Activated CD8-positive, alpha-beta memory T cell treated with anti-CD3 and anti-CD28 coated beads for 24 hours (primary cell): ENCODE measurements around the gene GMPR.
A peak's percentile ranks its signal among the peaks of the same experiment; 100 is the strongest.

Experiments used
- DNase-seq: peaks from one replicate; pipeline ENCODE4 v3.0.0-alpha.2; 2020

GMPR gene

DNA sequence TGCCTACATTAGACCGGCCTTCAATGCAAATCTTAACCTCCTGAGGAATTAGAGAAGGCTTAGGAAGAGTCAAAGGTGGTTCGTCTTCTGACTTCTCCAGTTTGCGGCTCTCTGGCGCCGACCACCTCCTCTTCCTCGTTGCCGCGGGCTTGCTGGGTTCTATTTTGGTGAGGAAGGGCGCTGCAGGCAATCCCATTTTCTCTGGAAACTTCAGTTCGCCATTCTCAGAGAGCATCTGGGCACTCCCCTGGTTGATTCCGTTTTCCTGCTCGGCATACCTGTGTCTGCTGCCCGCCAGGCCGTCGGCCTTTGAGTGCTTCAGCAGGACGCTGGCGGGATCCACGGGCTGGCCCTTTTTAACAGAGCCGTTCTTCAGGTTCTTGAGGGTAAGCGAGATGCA, 67.9 kb downstream of the GMPR start:
- no peak for DNase-seq

DNA sequence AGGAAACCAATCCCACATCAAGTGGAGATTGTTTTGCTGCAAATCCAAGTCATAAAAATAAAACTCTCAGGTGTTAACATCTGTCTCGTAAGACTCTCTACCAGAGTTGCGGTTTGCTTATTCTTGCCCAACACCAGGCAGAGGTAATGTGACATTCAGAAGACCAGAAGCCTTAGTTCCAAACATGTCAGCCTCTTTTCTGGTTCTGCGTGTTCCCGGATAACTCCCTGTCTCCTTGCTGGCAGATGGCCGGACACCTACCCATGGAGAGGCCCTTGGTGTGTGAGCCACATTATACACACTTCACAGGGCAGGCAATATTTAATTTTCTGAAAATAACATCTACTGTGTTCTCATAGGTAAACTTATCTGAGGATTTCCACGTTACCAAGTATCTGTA, 73.4 kb downstream of the GMPR start:
- no peak for DNase-seq

DNA sequence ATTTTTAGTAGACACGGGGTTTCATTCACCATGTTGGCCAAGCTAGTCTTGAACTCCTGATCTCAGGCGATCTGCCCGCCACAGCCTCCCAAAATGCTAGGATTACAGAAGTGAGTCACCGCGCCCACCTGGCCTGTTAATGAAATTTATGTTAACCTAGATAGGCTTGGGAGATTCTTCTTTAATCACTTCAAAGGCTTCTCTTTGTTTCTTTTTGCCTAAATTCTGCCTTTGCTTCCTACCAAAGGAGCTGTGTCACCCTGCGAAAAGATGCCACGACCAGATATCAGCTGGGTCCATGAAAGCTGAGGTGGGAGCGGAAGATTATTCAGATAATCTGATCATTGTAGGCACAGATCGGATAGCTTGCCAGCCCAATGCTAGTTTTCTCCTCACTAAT, 75.3 kb downstream of the GMPR start:
- DNase-seq, result no peak

DNA sequence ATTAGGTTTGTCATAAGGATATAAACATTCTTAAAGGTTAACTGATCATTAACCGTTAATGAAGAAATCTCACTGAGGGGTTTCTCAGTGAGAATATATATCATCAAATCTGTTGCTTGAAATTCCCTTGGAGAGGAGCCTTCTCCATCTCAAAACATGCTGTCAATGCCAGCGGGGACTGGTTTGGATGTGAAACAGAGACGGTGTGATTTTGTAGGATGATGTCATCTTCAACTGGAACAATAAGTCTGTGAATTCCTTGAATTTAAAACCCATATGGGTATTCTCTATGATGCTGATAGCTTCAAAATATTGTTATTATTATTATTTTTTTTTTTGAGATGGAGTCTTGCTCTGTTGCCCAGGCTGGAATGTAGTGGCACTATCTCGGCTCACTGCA, 75.9 kb downstream of the GMPR start:
- no peak for DNase-seq

DNA sequence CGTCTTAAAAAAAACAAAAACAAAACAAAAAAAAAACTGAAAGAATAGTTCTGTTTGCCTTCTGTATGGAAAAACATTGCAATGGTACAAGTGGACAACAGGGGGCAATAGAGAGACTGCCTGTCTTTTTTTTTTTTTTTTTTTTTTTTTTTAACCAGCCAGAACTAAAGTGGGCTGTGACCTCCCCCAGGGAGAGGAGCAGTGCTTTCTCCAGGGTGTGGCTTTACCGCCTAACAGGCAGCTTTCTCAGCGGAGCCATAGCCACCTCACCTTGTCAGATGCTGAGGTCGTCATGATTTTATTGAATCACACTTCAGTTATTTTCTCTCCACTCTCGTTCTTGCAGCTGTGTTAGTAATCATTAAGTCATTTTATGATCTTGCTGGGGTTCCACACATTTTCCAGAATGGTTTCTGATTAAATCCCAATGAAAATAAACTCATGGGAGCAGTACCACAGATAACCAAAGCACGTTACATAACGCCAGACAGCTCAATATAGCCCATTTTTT, 78.4 kb downstream of the GMPR start:
- DNase-seq, result no peak

DNA sequence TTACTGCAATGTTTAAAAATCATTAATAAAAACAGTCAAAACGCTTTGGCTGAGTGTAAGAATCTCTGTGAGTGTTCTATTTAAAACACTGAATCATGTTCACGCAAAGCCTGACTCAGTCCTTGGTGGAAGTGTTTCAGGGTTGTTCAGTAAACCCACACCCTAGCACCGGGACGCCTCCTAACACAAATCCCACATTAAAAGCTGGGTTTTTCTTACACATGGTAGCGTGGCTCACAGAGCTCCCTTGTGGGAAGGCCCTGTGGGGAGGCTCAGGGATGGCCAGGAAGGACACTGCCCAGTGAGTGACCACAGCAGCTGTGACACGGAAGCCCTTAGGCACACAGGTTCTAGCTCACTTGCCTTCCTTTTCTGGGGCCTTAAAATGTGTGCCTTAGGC, 80.2 kb downstream of the GMPR start:
- DNase-seq, result peak; percentile 71

DNA sequence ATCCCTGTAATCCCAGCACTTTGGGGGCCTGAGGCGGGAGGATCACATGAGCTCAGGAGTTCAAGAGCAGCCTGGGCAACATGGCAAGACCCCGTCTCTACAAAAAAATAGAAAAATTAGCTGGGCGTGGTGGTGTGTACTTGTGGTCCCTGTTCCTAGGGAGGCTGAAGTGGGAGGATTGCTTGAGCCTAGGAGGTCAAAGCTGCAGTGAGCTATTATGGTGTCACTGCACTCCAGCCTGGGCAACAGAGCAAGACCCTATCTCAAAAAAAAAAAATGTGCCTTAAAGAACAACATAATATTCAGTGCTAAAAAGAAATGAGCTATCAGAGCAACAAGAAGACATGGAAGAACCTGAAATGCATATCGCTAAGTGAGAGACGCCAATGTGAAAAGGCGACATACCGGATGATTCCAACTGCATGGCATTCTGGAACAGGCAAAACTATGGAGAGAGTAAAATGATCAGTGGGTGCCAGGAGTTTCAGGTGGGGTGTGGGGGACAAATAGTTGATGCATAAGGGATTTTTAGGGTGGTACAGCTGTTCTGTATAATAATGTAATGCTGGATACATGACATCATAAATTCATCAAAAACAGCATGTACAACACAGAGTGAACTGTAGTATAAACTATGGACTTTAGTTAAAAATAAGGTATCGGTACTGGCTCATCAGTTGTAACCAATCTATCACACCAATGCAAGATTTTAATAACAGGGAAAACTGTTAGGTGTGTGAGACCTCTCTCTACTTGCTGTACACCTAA, 80.8 kb downstream of the GMPR start:
- no peak for DNase-seq

DNA sequence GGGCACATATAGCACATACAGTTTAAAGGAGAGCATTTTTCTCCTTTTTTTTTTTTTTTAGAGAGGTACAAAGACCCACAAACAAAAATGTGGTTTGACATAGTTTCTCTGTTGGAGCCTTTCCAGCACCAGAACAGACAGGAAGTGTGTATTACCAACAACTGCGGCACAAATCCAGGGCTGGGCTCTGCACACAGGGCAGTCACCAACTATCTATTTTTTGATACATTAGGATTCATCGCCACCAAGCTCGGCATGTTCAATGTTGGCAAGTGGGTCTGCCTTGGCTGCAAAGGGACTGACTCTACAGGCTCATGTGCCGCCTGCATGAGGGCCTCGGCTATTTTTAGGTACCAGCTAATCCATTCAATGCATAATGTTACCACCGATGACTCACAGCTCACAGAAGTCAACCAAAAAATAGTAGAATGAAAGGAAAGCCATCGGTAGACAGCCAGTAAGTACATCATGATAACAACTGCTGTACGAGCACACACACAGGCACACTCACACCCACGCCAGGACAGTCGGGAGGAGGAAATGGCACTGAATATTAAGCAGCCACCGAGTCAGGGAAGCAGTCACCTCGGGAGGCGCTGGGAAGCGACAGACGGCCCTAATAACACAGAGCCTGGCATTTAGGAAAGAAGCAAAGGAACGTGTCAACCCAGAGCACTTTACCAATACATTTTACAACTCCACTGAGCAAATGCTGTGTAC, 81.6 kb downstream of the GMPR start:
- DNase-seq, result peak; percentile 86

DNA sequence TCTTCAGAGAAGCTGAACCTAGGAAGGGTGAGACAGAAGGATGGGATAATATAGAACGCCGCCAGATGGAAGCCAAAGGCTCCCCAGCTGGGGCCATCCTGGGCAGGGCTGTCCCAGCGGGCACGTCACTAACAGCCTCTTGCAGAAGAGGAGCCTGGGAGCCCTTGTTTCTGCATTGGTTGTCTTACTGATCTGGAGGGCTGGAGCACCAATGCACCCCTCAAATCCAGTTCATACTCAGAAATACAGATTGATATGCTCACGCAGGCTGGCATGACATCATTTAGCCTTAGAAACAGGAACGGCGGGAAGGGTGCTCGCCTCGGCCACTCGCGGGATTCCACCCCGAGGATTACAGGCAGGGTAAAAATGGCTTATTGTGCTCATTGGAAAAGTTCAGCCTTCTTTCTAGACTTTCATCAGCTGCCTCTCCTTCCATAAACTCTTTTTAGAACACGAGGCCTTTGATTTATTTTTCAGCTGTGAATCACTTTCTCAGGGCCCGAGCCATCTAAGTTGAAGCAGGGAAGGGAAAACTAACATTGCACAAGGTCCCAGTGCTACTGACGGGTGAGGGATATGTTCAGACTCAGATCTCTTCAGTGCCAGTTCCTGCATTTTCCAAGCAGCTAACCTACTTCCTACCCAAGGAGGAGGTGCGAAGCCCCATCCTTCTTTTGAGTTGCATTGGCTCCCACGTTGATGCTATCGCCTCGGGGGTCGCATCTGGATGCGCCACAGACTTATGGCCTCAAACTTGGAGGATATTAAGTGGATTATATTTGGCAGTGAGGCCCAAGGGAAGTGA, 82.3 kb downstream of the GMPR start:
- DNase-seq, result no peak

DNA sequence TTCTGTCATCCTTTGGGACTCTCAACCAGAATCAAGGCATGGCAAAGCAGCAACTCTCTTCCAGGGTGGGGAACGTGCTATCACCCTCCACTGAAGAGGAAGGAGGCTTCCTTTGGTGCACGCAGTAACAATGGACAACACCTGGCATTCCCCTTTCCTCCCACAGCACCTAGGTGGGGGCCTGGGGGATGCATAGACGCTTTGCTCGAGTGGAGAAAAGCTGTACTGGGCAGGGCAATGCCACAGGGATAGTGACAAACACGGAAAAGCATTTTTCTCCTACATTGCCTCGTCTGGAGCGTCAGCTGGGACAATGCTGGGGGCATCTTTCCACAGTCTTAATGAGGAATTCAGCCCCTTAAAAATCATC, 82.9 kb downstream of the GMPR start:
- DNase-seq, result no peak

DNA sequence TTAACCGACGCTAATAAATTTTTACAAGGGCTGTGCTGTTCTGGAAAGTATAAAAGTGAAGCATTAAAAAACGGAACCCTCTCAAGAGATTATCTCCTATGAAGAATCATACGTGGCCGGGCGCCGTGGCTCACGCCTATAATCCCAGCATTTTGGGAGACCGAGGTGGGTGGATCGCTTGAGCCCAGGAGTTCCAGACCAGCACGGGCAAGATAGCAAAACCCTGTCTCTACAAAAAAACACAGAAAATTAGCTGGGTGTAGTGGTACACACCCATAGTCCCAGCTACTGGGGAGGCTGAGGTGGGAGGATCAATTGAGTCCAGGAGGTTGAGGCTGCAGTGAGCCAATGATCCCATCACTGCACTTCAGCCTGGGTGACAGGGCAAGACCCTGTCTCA, 83.4 kb downstream of the GMPR start:
- no peak for DNase-seq

DNA sequence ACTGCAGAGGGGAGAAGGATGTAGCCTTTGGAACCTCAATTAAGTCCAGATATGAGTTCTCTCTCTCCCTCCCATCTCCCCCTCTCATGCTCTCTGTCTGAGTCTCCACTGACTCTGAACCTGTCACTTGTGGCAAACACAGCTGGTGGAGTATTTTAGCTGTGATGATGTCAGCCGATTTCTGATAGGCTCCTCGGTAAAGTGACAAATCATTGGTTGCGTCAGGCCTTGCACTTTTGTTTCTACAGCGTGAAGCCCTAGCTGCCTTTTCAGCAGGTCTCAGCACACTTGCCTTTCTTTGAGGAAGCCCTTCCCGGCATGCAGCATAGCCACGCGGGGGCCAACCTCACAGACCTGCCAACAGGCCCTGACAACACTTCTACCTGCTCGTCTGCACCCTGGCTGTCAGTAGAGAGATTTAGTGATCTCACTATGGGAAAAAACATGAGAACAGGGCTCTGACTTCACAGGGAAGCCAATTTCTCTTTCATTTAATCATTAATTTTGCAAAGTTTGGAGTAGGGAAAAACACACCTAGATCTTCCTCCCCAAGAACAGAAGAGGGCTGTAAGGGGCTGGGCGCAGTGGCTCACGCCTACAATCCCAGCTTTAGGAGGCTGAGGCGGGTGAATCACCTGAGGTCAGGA, 84.4 kb downstream of the GMPR start:
- peak; percentile 84 for DNase-seq

DNA sequence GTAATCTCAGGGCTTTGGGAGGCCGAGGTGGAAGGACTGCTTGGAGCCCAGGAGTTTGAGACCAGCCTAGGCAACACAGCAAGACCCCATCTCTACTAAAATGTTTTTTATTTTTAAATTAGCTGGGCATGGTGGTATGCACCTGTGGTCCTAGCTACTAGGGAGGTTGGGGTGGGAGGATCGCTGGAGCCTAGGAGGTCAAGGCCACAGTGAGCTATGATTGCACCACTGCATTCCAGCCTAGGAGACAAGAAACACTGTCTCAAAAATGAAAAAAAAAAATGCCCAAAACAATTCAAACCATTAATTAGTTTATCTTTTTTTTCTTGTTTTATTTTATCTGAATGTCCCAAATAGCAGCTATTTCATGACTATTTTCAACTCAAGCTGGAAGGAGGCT, 85.8 kb downstream of the GMPR start:
- no peak for DNase-seq

DNA sequence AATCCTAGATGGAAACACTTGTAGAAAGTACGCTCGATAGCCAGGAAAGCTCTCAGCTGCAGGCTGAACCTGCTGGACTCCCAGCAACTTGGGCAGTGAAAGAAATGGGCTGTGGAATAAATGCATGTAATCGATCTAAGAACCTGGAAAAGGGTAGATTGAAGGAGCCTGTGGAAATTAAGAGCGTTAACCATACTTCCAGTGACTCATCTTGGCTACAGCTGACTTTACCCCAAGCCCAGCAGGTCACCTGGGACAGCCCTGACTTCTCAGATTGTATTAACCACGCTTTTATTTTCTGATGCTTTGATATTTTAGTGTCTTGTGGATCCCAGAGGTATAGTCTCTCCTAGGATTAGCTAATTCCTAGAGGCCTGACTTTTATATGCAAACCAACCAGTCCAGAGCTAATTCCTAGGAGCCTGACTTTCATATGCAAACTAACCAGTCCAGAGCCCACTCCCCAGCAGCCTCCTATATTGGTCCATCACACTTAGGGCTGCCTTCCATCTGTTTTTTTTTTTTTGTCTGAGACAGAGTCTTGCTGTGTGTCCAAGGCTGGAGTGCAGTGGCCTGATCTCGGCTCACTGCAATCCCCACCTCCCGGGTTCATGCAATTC, 86.3 kb downstream of the GMPR start:
- DNase-seq, result peak; percentile 19

DNA sequence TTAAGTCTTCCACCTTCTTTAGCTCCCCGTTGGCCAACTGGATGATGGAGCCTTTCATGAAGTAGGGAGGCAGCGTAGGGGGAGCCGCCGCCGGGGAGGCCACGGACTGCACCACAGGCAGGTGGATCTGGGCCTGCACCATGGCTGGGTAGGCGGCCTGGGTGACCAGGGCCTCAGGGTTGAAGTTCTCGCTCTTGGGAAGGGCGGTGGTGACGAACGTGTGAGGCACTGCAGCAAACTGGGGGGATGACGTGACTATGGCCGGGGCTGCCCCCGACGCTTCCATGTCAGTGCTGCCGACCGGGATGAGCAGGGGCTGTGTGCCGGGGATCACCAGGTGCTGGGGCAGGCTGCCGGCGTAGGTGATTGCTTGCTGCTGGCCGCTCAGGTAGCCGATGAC, 88.1 kb downstream of the GMPR start:
- DNase-seq, result no peak

DNA sequence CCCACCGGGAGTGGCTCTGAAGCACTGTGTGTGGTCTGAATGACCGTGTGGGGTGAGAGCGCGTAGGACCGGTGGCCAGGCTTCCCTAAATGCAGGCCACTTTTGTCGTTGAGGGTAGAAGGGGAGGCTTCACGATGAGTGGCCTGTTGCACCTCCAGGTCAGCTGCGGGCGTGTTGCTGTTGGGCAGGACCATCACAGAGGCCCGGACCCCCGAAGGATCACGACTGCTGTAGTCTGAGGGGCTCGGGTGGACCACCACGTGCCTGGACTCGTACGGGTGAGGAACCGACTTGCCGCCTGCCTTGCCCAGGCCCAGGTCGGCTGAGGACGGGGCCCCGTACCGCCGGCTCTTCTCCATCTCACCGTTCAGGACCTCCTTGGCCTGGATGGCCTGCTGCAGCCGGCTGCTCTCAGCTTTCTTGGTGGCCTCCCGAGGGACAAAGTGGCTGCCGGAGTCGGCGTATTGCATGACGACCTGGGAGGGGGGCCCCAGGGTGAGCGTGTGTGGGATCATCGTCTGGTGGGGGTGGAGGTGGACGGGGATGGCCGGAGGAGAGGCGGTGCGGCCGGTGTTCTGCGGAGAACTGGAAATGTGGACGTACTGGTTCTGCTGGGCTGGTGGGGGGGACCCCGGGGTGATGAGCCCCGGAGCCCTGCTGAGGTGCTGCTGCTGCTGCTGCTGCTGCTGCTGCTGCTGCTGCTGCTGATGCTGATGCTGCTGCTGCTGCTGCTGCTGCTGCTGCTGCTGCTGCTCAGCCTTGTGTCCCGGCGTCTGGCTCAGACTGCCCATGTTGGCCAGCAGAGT, 88.8 kb downstream of the GMPR start:
- DNase-seq, result no peak

DNA sequence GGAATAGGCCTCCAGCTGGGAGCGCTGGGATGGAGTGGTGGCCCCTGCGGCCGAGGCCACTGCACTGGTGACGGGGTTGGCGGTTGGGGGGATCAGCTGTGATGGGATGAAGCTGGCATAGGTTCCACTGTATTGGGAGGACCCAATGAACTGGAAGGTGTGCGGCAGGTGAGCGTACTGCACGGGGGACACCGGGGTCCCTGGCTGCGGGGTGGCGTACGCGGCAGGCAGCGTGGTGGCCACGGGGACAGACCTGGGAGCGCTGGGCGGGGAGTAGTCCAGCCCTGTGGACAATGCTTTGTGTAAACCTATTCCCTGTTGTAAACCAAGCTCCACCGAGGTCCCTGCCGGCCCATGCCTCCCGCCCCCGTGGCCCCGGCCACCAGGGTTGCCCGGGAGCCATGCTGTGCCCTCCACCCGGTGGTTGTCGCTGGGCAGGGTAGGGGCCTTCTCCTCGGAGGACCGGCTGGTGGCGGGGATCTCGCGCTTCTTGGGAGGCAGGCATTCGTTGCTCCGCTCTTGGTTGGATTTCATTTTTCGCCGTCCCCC, 89.5 kb downstream of the GMPR start:
- DNase-seq, result no peak

DNA sequence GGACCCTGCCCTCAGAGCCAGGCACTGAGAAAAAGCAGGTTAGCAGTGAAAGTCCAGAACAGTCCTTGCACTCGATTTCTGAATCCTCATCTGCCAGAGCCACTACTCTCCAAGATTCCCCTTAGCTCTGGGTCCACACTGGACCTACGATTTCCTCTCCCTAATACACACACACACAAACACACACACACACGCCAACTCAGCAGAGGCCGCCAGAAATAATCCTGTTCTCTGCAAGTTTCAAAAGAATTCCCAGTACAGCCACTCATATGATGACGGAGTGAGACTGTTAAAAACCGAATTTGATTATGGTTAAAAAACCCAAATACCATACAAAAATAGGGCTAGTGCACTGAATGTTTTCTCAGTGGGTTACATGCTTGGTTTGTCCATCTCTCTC, 90.8 kb downstream of the GMPR start:
- no peak for DNase-seq

DNA sequence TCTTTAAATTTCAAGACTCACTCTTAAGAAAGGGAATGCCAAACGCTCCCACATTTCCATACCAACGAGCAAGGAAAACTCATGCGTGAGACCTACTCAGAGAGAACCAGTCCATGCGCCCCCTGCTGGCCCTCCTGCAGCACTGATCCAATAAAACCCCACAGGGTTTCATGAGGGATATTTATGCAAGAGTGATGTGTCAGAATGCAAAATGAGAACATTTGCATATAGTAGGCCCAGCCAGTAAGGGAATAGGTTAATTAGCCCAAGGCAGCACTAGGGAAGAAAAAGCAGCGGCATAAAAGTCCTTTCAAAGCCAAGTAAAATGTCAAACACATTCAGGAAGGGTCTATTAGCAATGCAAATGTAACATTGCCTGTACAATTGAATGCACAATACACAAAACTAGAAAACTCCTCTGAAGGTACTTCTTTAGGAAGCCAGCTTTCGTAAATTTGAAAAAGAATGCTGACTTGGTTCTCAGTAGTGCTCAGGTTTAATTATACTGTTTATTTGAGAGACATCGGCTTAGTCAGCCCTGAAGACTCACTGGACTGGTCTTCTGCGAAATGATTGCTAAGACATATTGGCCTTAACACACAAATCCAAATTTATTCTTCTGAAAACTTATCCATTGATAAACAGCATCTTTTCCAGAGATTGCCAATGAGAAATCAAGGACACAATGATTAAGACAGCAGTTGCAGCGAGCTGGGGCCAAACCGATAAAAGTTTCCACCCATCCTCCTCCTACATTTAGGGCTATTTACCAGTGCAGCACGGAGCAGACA, 93.2 kb downstream of the GMPR start:
- DNase-seq, result peak; percentile 78

DNA sequence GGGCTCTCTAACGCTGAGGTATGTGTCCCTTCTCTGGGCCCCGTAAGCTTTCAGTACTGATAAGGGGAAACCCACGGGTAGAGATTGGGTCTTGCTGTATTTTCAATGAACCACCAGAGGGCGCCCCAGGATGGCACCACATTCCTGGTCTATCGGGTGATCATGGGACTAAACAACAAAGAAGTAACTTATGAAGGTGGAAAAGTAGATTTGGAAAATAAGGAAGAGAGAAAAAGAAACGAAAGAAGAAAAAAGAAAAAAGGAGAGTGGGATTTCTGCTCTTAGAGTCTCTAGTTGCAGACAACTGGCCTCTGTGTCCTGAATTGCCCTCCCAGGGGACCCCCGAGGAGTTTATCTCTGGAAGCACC, 93.8 kb downstream of the GMPR start:
- DNase-seq, result peak; percentile 91

DNA sequence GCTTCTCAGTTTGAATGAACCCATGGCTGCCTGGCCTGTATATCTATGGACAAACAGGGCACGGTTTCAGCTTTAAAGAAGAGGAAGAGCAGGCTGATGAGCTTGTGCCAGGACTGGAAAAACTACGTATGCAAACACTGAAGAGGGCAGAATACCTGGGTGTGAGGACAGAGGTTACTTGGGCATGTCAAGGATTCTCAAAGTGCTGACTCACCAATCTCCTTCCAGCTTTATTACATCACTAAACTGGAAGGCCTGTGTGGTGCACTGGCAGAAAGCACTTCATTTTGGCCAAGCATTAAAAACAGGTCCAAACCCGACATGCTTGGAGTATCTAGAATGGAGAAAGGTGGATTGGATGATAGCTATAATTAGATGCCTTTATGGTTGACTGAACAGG, 95.2 kb downstream of the GMPR start:
- no peak for DNase-seq
